ENCODE results near the gene WDR86. TPM values are rescaled to one million over a fixed set of nuclear protein-coding genes. Genes with fewer than 3 reads are reported as not detected.

WDR86 gene
- polyA plus RNA-seq, 1 donor (not counting 4 experiments of a cell fraction or from before 2014, with no cell fraction given) = not detected

DNA sequence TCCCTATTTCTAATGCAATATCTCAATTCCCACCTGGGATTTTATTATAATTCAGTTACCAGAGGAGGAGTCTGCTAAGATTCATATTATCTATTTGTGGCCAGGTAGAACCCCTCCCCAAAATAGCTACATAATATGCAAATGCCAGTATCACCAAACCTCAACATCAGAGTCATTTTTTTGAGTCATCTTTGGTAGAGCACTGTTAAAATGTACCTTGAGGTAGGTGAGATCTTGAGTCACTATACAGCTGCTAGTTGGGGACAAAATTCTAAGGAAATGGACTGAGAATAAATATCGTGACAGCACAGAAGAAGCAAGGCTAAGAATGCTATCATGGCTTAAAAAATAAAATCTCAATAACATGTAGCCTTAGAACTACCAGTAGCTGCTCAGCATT, 34.8 kb upstream of the WDR86 start:
- dilution Hi-C loops (cut with MboI; ENCODE audit: extremely low pct_ligation_motif_present, low sequenced_read_pairs) = no loop called here
- H3K27me3 ChIP-seq (ENCODE audit: control insufficient read depth, extremely low read depth, insufficient read depth, low read length) = peaks cover 19% of the 10 kb centered on the region

DNA sequence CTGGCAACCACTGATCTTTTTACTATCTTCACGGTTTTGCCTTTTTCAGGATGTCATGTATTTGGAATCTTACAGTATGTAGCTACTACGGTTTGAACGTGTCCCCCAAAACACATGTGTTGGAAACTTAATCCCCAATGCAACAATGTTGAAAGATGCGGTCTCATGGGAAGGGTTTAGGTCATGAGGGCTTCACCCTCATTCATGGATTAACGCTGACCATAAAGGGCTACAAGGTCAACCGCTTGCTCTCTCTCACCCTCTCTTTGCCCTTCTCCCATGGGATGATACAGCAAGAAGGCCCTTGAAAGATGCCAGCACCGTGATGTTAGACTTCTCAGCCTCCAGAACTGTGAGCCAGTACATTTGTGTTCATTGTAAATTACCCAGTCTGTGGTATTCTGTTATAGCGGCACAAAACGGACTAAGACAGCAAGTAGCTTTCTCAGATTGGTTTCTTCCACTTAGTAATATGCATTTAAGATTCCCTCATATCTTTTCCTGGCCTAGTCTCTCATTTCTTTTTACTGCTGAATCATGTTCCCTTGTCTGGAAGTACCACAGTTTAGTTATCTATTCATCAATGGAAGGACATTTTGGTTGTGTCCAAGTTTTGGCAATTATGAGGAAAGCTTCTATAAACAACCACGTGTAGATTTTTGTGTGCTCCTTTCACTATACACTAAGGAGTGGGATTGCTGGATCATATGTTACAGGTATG, 33.1 kb upstream of the WDR86 start:
- no peak for DNase-seq (ENCODE audit: low read depth, low spot score)
- no peak overlapping the region for H2AFZ ChIP-seq (ENCODE audit: control insufficient read depth, low read length)
- dilution Hi-C loops (cut with MboI; ENCODE audit: extremely low pct_ligation_motif_present, low sequenced_read_pairs) = no loop called here
- H3K9me3 ChIP-seq (ENCODE audit: control insufficient read depth, low read depth, low read length) = no peaks in the 10 kb centered on the region
- no peaks in the 10 kb centered on the region for H4K20me1 ChIP-seq (ENCODE audit: control insufficient read depth, extremely low read depth, insufficient read depth, low read length)
- H3K27me3 ChIP-seq (ENCODE audit: control insufficient read depth, extremely low read depth, insufficient read depth, low read length) = peaks cover 30% of the 10 kb centered on the region
- TF ChIP-seq, protein P1, sequence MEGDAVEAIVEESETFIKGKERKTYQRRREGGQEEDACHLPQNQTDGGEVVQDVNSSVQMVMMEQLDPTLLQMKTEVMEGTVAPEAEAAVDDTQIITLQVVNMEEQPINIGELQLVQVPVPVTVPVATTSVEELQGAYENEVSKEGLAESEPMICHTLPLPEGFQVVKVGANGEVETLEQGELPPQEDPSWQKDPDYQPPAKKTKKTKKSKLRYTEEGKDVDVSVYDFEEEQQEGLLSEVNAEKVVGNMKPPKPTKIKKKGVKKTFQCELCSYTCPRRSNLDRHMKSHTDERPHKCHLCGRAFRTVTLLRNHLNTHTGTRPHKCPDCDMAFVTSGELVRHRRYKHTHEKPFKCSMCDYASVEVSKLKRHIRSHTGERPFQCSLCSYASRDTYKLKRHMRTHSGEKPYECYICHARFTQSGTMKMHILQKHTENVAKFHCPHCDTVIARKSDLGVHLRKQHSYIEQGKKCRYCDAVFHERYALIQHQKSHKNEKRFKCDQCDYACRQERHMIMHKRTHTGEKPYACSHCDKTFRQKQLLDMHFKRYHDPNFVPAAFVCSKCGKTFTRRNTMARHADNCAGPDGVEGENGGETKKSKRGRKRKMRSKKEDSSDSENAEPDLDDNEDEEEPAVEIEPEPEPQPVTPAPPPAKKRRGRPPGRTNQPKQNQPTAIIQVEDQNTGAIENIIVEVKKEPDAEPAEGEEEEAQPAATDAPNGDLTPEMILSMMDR (optimal IDR thresholded peaks at IDR 0.05 in 1 of 3, IDR thresholded peaks at IDR 0.05 in 1 of 3, conservative IDR thresholded peaks at IDR 0.05 in 1 of 3; ENCODE audit: extremely low read depth in 1 of 3, insufficient read depth in 2 of 3, low read length in 3 of 3) = no peak
- no peak for TF ChIP-seq EZH2 (IDR thresholded peaks at IDR 0.05; ENCODE audit: low read length)
- H3K27ac ChIP-seq (ENCODE audit: control insufficient read depth, insufficient read depth, low read length) = no peak overlapping the region
- no peak overlapping the region for H3K9ac ChIP-seq (ENCODE audit: control insufficient read depth, extremely low read depth, insufficient read depth, low read length)
- no peak overlapping the region for H3K4me3 ChIP-seq (ENCODE audit: control insufficient read depth in 2 of 3, extremely low read depth in 1 of 3, insufficient read depth in 2 of 3, low read depth in 1 of 3, low read length in 3 of 3)
- FAIRE-seq = no peak
- peaks cover 3% of the 10 kb centered on the region for H3K4me1 ChIP-seq (ENCODE audit: control insufficient read depth, extremely low read depth, insufficient read depth, low read length)
- H3K36me3 ChIP-seq (ENCODE audit: control insufficient read depth in 2 of 2, extremely low read depth in 1 of 2, insufficient read depth in 2 of 2, low read length in 2 of 2) = no peaks in the 10 kb centered on the region
- no peaks in the 10 kb centered on the region for H3K79me2 ChIP-seq (ENCODE audit: control insufficient read depth, insufficient read depth, low read length)
- no peaks in the 10 kb centered on the region for H3K9me1 ChIP-seq (ENCODE audit: control insufficient read depth, extremely low read depth, insufficient read depth, low read length)
- H3K4me2 ChIP-seq (ENCODE audit: control insufficient read depth, extremely low read depth, insufficient read depth, low read depth, low read length) = no peak overlapping the region

More for the DNA sequence above, 34.8 kb upstream of the WDR86 start:
- Histone ChIP-seq H2AFZ (ENCODE audit: control insufficient read depth, low read length) (no peak overlapping the region), H4K20me1 (ENCODE audit: control insufficient read depth, extremely low read depth, insufficient read depth, low read length) (no peaks in the 10 kb centered on the region), H3K79me2 (ENCODE audit: control insufficient read depth, insufficient read depth, low read length) (no peaks in the 10 kb centered on the region), H3K4me2 (ENCODE audit: control insufficient read depth, extremely low read depth, insufficient read depth, low read depth, low read length) (no peak overlapping the region), H3K36me3 (ENCODE audit: control insufficient read depth in 2 of 2, extremely low read depth in 1 of 2, insufficient read depth in 2 of 2, low read length in 2 of 2) (no peaks in the 10 kb centered on the region), H3K9me1 (ENCODE audit: control insufficient read depth, extremely low read depth, insufficient read depth, low read length) (no peaks in the 10 kb centered on the region), H3K4me1 (ENCODE audit: control insufficient read depth, extremely low read depth, insufficient read depth, low read length) (peaks cover 3% of the 10 kb centered on the region), H3K9me3 (ENCODE audit: control insufficient read depth, low read depth, low read length) (no peaks in the 10 kb centered on the region), H3K4me3 (ENCODE audit: control insufficient read depth in 2 of 3, extremely low read depth in 1 of 3, insufficient read depth in 2 of 3, low read depth in 1 of 3, low read length in 3 of 3) (no peak overlapping the region), H3K9ac (ENCODE audit: control insufficient read depth, extremely low read depth, insufficient read depth, low read length) (no peak overlapping the region), H3K27ac (ENCODE audit: control insufficient read depth, insufficient read depth, low read length) (no peak overlapping the region)
- TF ChIP-seq, protein P1 (optimal IDR thresholded peaks at IDR 0.05 in 1 of 3, IDR thresholded peaks at IDR 0.05 in 1 of 3, conservative IDR thresholded peaks at IDR 0.05 in 1 of 3; ENCODE audit: extremely low read depth in 1 of 3, insufficient read depth in 2 of 3, low read length in 3 of 3) = no peak
- no peak for TF ChIP-seq EZH2 (IDR thresholded peaks at IDR 0.05; ENCODE audit: low read length)
- DNase-seq (ENCODE audit: low read depth, low spot score) (no peak), FAIRE-seq (no peak)
